SK-N-SH treated with all-trans-retinoic acid at 6 μM for 48 hours (cell line): ENCODE measurements around the gene GOLGA6A.
"Not testable (repeated sequence)": the region's sequence is repeated elsewhere in the genome, so short reads cannot be mapped to it uniquely, and the experiment has no call there.

ENCODE experiments used
- ATAC-seq: fragments of 200-7000 bp; cut with Tn5 transposase; 3 replicates; pipeline ENCODE4 v1.9.1; 2020; ENCODE audit warnings: mild to moderate bottlenecking, moderate library complexity
- ARNTL ChIP-seq: fragments of 450-650 bp; formaldehyde crosslinking; IDR thresholded peaks from 2 replicates; pipeline ENCODE4 v1.5.0; 2020; ENCODE audit warnings: low read depth, mild to moderate bottlenecking, moderate library complexity, borderline replicate concordance
- BACH2 ChIP-seq: fragments of 250-450 bp; sonication (Bioruptor Pico); IDR thresholded peaks from 2 replicates; pipeline ENCODE4 v1.9.0; 2021; ENCODE audit warnings: mild to moderate bottlenecking, borderline replicate concordance
- CREB5 ChIP-seq: fragments of 250-450 bp; sonication (Bioruptor Pico); IDR thresholded peaks from 2 replicates; pipeline ENCODE4 v1.5.1; 2020; ENCODE audit warnings: low read depth, mild to moderate bottlenecking, moderate library complexity
- CSRNP3 ChIP-seq: fragments of 250-450 bp; sonication (Bioruptor Pico); IDR thresholded peaks from 2 replicates; pipeline ENCODE4 v1.5.1; 2021; ENCODE audit warnings: mild to moderate bottlenecking, moderate library complexity
- GLIS3 ChIP-seq: fragments of 250-450 bp; sonication (Bioruptor Pico); IDR thresholded peaks from 2 replicates; pipeline ENCODE4 v1.5.0; 2020; ENCODE audit warnings: mild to moderate bottlenecking, moderate library complexity
- ISL1 ChIP-seq: fragments of 250-450 bp; sonication (Bioruptor Pico); IDR thresholded peaks from 2 replicates; pipeline ENCODE4 v2.1.2; 2022; ENCODE audit warnings: mild to moderate bottlenecking, moderate library complexity
- OSR1 ChIP-seq: fragments of 250-450 bp; sonication (Bioruptor Pico); IDR thresholded peaks from 2 replicates; pipeline ENCODE4 v1.8.0; 2022; ENCODE audit warnings: moderate library complexity, mild to moderate bottlenecking, inconsistent platforms
- PATZ1 ChIP-seq: fragments of 250-450 bp; sonication (Bioruptor Pico); IDR thresholded peaks from 2 replicates; pipeline ENCODE4 v1.8.0; 2020; ENCODE audit warnings: mild to moderate bottlenecking, moderate library complexity, borderline replicate concordance
- POU6F1 ChIP-seq: fragments of 250-450 bp; sonication (Bioruptor Pico); IDR thresholded peaks from 2 replicates; pipeline ENCODE4 v1.8.0; 2021; ENCODE audit warnings: low read depth, mild to moderate bottlenecking, moderate library complexity, borderline replicate concordance
- PPARA ChIP-seq: fragments of 250-450 bp; sonication (Bioruptor Pico); IDR thresholded peaks from 2 replicates; pipeline ENCODE4 v1.5.0; 2020; ENCODE audit warnings: mild to moderate bottlenecking, borderline replicate concordance
- RARB ChIP-seq: fragments of 250-450 bp; sonication (Bioruptor Pico); IDR thresholded peaks from 2 replicates; pipeline ENCODE4 v1.8.0; 2021; ENCODE audit warnings: mild to moderate bottlenecking, moderate library complexity
- SNAI2 ChIP-seq: fragments of 250-450 bp; sonication (Bioruptor Pico); IDR thresholded peaks from 2 replicates; pipeline ENCODE4 v1.5.0; 2020; ENCODE audit warnings: mild to moderate bottlenecking, moderate library complexity
- TCF4 ChIP-seq: fragments of 250-450 bp; sonication (Bioruptor Pico); IDR thresholded peaks from 2 replicates; pipeline ENCODE4 v1.8.0; 2021; ENCODE audit warnings: mild to moderate bottlenecking, moderate library complexity, borderline replicate concordance
- TOX ChIP-seq: fragments of 250-450 bp; sonication (Bioruptor Pico); IDR thresholded peaks from 2 replicates; pipeline ENCODE4 v1.8.0; 2021; ENCODE audit warnings: mild to moderate bottlenecking, moderate library complexity, borderline replicate concordance
- ZC3H10 ChIP-seq: fragments of 250-450 bp; sonication (Bioruptor Pico); IDR thresholded peaks from 2 replicates; pipeline ENCODE4 v1.5.1; 2021; ENCODE audit warnings: mild to moderate bottlenecking, moderate library complexity
- ZFP3 ChIP-seq: fragments of 250-450 bp; sonication (Bioruptor Pico); IDR thresholded peaks from 2 replicates; pipeline ENCODE4 v1.5.0; 2020; ENCODE audit warnings: mild to moderate bottlenecking, moderate library complexity
- ZNF565 ChIP-seq: fragments of 450-650 bp; formaldehyde crosslinking; conservative IDR thresholded peaks from 2 replicates; pipeline ENCODE4 v1.5.0; 2020; ENCODE audit warnings: low read depth, mild to moderate bottlenecking, moderate library complexity
- ZNF70 ChIP-seq: fragments of 450-650 bp; formaldehyde crosslinking; IDR thresholded peaks from 2 replicates; pipeline ENCODE4 v1.5.0; 2020; ENCODE audit warnings: mild to moderate bottlenecking, moderate library complexity
- ZNF8 ChIP-seq: fragments of 450-650 bp; formaldehyde crosslinking; IDR thresholded peaks from 2 replicates; pipeline ENCODE4 v1.5.0; 2020; ENCODE audit warnings: mild to moderate bottlenecking, moderate library complexity

GOLGA6A gene

GRCh38 chr15:74062236-74062635 lies 20.1 kb downstream of the GOLGA6A start:
- TF ChIP-seq ZFP3 (CRISPR knock-in tag) (no peak), RARB (no peak), SNAI2 (CRISPR knock-in tag) (no peak), ZNF70 (CRISPR knock-in tag) (no peak), POU6F1 (no peak), TOX (CRISPR knock-in tag) (no peak), CSRNP3 (no peak)
- no peak for ATAC-seq

- no peak for TF ChIP-seq ZNF70 (CRISPR knock-in tag)
- no peak for TF ChIP-seq TCF4 (CRISPR knock-in tag)
- no peak for TF ChIP-seq OSR1 (CRISPR knock-in tag)
- TF ChIP-seq POU6F1 = no peak
- no peak for TF ChIP-seq BACH2 (CRISPR knock-in tag)
- TF ChIP-seq ZNF8 (CRISPR knock-in tag) = no peak
- no peak for TF ChIP-seq ARNTL (CRISPR knock-in tag)
- TF ChIP-seq TOX (CRISPR knock-in tag) = no peak
- TF ChIP-seq SNAI2 (CRISPR knock-in tag) = no peak
- TF ChIP-seq ZNF565 (CRISPR knock-in tag) = no peak
- no peak for TF ChIP-seq ISL1 (CRISPR knock-in tag)
- no peak for TF ChIP-seq CREB5 (CRISPR knock-in tag)
- no peak for TF ChIP-seq GLIS3 (CRISPR knock-in tag)
- TF ChIP-seq CSRNP3 = no peak
- no peak for TF ChIP-seq ZC3H10 (CRISPR knock-in tag)
- TF ChIP-seq PPARA = no peak
- TF ChIP-seq ZFP3 (CRISPR knock-in tag) = no peak
- TF ChIP-seq PATZ1 = no peak
- ATAC-seq = no peak
Observed at GRCh38 chr15:74060251-74060650, 22.1 kb downstream of the GOLGA6A start.

- not testable (repeated sequence) for ATAC-seq
Observed at GRCh38 chr15:74059050-74059833, 23.1 kb downstream of the GOLGA6A start.

- not testable (repeated sequence) for ATAC-seq
Observed at GRCh38 chr15:74056330-74056729, 26.0 kb downstream of the GOLGA6A start.
